ENCODE measurements around the gene ZNF579.

The ZNF579 gene, protein sequence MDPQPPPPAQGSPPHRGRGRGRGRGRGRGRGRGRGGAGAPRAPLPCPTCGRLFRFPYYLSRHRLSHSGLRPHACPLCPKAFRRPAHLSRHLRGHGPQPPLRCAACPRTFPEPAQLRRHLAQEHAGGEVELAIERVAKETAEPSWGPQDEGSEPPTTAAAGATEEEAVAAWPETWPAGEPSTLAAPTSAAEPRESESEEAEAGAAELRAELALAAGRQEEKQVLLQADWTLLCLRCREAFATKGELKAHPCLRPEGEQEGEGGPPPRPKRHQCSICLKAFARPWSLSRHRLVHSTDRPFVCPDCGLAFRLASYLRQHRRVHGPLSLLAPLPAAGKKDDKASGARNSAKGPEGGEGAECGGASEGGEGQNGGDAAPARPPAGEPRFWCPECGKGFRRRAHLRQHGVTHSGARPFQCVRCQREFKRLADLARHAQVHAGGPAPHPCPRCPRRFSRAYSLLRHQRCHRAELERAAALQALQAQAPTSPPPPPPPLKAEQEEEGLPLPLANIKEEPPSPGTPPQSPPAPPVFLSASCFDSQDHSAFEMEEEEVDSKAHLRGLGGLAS
- total RNA-seq, result 4.4 to 5.0 reads per million in 2 experiments

DNA sequence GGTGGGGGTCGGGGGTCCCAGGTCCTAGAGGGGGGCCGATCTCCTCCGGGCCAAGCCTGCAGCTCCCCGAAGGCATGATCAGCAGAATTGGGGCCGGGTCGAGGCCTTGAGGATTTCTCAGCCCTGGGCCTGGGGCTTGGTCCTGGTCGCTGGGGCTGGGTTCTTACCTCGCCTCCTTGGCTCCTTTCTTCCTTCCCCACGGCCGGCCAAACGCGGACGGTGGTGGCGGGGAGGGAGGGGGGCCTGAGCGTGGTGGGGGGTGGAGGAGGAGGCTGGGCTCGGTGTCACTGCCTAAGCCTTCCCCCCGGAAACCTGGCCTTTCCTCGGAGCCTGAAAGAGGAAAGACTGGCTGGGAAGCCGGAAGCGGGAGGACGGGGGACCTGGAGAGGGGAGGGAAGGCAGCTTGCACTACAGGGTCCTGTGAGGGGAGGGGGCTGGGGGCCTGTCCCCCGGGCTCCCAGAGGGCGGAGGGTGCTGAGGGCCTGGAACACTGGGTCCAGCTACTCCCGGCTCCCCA lies at the start of gene ZNF579:
Gene ZNF579 (minus strand): TSS at position 221 of the 517 bp plus-strand sequence. CDS start 1,209 bp downstream, outside the sequence.
- peak; percentile 58 for DNase-seq (ENCODE audit: low read depth)

DNA sequence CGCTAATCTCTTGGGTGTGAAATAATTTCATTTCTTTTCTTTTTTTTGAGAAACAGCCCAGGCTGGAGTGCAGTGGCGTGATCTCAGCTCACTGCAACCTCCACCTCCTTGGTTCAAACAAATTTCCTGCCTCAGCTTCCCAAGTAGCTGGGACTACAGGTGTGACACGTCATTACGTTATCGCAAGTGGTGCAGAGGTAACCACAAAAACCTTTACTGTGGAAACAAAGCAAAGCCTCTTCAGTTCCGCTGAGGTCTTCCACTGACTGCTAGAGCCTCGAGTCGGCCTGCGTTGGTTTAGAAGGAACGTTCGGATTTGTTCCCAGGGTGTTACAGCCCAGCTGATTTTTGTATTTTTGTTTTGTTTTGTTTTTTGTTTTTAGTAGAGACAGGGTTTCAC lies 45.7 kb upstream of the ZNF579 start:
- DNase-seq (ENCODE audit: low read depth), result peak; percentile 67

DNA sequence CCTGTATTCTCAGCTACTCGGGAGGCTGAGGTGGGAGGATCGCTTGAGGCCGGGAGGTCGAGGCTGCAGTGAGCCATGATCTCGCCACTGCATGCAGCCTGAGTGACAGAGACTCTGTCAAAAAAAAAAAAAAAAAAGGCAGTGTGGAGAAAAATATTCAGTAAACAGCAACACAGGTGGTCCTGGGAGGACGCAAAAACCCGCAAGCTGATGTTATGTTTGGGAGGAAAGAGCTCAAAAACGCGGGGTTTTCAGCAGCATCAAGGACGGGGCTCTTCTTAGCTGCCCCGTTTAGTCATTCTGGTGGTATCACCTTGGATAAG lies 44.3 kb upstream of the ZNF579 start:
- no peak for DNase-seq (ENCODE audit: low read depth)

DNA sequence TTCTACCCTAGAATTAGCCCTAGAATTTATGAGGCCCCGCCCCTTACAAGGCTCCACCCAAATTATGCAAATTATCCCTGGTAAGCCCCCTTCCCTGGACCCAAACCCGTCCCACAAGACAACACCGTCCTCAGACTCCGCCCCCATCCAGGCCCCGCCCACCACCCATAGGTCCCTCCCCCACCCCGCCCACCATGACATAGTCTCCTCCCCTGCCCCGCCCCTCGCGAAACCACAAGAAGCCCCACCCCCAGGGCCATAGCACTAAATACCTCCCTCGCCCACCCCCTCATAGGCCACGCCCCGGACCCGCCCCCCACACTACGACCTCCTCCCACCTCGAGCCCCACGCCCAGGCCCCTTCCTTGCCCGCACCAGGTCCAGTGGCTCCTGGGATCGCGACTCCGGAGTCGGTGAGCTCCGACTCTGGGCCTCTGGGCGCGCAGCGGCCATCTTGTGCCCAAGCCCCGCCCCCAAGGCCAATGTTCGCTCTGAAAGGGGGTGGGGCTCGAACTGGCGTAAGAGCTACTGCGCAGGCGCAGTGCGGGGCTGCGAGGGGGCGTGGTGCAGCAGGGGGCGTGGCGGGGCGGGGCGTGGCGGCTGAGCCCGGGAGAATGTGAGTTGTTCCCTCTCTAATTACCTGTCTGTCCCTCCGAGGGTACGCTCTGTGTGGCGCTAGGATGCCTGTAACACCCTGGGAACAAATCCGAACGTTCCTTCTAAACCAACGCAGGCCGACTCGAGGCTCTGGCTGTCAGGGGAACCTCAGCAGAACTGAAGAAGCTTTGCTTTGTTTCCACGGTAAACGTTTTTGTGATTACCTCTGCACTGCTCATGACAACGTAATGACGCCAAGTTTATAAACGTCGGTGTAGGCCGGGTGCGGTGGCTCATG lies 43.7 kb upstream of the ZNF579 start, which contains the start of gene ZNF784:
Gene ZNF784 (minus strand): TSS at position 458 of the 895 bp plus-strand sequence. CDS start 5 bp downstream, at position 453.
- peak; percentile 94 for DNase-seq (ENCODE audit: low read depth)

DNA sequence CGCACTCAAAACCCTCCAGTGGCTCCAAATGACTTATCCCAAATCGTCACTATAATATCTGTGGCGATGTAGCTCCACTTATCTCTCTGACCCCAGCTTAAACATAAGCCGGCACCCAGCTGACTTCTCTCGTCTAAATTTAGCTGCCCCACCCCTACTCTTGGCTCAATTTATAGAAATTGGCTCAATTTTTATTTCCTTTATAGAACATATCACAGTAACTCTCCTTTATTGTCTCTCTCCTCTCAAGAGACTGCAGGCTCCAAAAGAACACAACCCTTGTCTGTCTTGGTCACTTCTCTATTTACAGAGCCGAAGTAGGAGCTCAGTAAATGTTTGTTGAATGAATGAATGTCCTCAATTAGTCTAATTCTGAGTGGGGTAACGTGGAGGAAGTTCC lies 42.9 kb upstream of the ZNF579 start:
- no peak for DNase-seq (ENCODE audit: low read depth)

DNA sequence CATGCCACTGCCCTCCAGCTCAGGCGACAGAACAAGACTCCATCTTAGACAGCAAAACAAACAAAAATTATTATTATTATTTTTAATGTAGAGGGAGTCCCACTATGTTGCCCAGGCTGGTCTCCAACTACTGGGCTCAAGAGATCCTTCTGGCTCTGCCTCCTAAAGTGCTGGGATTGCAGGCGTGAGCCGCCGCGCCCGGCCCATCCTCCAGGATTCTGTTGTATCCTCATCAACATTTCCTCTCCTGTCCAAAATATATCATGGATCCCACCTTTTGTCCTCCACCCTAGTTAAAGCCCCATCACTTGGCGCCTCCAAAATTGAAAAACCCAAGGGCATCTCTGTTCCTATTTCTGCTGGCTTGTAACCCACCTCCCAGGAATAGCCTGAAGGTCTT lies 42.5 kb upstream of the ZNF579 start:
- DNase-seq (ENCODE audit: low read depth), result no peak

DNA sequence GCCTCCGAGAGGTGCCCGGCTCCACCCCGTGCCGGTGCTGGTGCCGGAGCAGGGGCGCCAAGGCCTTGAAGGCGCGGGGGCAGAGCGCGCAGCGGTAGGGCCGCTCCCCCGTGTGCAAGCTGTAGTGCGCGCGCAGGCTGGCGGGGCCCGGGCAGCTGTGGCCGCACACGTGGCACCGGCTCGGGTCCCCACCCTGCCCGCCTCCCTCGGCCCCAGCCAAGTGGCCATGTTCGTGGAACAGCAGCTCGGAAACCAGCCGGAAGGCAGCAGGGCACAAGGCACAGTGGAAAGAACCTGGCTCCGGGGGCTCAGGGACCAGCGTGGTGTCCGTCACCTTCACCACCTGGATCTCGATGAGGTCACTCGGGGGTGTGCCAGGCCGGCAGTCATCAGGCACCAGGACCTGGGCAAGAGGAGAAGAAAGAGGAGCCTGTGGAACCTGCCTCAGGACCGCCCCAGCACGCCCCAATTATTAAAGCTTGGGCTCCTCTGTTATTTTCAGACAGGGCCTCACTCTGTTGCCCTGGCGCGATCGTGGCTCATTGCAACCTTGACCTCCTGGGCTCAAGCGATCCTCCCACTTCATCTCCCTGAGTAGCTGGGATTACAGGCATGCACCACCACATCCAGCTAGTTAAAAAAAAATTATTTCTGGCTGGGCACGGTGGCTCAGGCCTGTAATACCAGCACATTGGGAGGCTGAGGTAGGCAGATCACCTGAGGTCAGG lies 41.8 kb upstream of the ZNF579 start:
- DNase-seq (ENCODE audit: low read depth), result no peak

DNA sequence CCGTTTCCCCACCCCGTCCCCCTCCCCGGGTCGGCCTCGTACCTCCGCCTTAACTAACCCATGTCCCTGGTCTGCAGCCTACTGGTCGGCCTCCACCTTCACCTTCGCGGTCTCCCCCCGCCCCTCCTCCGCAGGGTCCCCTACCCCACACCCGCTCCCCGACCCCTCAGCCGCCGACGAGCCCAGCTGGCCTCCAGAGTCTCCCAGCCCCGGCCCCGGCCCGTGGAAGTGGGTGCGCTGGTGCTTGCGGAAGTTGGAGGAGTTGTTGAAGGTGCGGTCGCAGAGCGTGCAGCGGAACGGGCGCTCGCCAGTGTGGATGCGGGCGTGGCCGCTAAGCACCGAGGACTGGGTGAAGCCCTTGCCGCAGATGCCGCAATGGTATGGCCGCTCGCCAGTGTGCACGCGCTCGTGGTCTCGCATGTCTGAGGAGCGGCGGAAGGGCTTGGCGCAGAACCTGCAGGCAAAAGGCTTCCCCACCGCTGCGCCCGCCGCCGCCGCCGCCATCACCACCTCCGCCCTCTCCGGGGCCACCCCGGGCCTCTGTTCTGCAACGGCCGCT lies 41.1 kb upstream of the ZNF579 start:
- DNase-seq (ENCODE audit: low read depth), result no peak

DNA sequence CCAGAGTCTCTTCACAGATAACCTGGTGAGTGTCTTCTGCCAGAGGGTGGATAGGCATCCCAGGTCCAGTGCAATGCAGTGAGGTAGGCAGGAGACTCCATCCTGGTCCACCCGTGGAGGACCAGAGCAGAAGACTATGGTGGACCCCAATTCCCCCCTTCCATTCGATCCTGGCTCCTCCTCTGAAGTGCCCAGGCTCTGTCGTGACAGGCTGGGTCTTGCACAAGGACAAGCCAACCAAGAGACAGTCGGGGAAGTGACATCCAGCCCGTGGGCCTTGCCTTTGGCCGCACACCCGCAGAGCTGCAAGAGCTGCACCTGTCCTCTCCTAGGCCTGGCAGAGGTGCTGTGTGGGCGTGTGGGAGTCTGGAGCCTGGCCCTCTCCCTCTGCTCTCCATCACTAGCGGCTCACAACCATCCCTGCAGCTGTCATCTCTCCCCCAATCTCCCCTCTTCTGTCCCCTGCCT lies 40.6 kb upstream of the ZNF579 start:
- no peak for DNase-seq (ENCODE audit: low read depth)

DNA sequence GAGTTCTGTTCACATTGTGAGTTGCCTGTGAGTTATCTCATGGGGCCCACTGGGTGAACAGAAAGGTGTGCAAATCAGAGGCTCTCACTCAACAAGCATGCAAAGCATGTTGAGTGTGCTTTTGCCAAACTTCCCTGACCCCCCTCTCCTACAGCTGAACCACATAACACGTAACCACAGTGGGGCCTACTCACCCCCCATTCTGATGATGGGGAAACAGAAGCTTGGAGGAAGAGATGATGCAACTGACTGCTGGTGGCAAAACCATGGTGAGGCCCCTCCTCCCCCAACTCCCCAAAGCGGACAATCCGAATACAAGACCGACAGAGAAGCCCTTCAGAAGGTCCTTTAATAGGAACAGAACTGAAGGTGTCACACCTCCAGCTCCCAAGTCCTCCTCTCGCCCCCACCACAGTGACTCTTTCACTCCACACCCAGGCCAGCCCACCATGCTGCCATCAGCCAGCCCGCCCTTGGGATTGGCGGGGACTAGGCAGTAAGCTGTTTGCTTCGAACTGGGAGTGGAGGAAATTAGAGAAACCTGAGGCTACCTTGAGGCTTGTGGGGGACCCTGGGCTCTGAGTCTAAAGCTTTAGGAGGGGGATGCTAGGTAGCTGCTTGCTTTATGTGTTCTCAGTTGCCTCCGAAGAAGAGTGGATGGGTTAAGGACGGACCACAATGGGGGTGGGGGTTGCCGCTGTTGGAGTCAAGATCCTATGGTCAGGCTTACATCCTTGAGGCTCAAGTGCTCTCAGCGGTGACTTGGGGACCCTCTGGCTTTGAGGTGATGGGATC lies 40.0 kb upstream of the ZNF579 start:
- no peak for DNase-seq (ENCODE audit: low read depth)

DNA sequence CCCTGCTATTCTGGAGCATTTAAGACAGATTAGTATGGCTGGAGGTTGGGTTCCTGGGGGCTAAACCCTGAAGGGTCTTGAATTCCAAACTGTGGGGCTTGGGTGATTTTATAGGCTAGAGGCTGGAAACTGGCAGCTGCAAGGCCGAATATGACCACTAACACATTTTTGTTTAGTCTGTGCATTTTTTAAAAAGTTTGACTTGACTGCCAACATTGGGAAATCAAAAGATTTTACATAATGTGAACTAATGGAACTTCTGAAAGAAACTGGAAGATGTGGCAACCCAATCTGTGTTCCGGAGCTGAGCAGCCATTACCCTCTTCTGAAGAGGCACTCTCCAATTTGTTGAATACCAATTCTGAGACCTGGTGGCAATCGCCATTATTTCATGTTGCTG lies 38.6 kb upstream of the ZNF579 start:
- DNase-seq (ENCODE audit: low read depth), result no peak

DNA sequence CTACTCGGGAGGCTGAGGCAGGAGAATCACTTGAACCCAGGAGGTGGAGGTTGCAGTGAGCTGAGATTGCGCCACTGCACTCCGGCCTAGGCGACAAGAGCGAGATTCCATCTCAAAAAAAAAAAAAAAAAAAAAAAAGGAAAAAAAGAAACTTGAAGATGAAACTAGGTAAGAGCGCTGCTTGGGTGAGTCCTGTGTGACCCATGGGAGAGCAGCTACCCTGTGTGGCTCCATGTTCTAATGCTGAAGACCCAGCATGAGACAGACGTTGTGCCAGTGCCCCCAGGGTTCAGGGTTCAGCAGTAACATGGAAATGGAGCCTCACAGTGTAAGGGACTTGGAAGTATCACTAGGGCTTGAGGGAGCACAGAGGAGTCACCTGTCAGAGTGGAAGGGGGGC lies 37.8 kb upstream of the ZNF579 start:
- no peak for DNase-seq (ENCODE audit: low read depth)

DNA sequence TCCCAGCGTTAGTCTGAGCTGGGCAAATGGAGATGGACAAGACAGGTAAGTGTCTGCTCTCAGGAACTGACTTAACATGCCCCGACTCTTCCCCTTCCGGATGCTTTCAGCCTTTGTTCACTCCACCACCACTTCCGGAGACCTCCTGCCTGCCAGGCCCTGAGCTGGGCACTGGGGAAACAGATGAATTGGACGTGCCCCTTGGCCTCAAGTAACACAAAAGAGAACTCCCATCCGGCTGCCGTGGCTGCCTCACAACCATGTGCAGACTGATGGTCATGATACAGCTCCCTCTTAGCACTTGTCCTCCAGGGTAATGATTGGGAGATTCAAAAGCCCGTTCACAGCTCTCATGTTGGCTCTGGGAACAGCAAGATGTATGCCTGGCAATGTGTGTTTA lies 36.8 kb upstream of the ZNF579 start:
- DNase-seq (ENCODE audit: low read depth), result no peak

DNA sequence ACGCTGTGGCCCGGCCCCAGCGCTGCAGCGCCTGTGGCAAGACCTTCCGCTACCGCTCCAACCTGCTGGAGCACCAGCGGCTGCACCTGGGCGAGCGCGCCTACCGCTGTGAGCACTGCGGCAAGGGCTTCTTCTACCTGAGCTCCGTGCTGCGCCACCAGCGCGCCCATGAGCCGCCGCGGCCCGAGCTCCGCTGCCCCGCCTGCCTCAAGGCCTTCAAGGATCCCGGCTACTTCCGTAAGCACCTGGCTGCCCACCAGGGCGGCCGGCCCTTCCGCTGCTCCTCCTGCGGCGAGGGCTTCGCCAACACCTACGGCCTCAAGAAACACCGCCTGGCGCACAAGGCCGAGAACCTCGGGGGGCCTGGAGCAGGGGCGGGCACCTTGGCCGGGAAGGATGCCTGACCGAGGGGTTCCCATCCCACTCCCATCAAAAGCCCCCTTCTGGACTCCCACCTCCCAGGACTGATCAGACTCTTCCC lies 35.8 kb upstream of the ZNF579 start:
- no peak for DNase-seq (ENCODE audit: low read depth)

DNA sequence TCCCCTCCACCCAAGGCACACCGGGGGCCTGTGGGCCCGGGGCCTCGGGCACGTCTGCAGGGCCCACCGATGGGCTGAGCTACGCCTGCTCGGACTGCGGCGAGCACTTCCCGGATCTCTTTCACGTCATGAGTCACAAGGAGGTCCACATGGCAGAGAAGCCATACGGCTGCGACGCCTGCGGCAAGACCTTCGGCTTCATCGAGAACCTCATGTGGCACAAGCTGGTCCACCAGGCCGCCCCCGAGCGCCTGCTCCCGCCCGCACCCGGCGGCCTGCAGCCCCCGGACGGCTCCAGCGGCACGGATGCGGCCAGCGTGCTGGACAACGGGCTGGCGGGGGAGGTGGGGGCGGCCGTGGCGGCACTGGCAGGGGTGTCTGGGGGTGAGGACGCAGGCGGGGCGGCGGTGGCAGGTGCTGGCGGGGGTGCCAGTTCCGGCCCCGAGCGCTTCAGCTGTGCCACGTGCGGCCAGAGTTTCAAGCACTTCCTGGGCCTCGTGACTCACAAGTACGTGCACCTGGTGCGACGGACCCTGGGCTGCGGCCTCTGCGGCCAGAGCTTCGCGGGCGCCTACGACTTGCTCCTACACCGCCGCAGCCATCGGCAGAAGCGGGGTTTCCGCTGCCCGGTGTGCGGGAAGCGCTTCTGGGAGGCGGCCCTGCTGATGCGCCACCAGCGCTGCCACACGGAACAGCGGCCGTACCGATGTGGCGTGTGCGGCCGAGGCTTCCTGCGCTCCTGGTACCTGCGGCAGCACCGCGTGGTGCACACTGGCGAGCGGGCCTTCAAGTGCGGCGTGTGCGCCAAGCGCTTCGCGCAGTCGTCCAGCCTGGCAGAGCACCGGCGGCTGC lies 35.1 kb upstream of the ZNF579 start:
- no peak for DNase-seq (ENCODE audit: low read depth)

DNA sequence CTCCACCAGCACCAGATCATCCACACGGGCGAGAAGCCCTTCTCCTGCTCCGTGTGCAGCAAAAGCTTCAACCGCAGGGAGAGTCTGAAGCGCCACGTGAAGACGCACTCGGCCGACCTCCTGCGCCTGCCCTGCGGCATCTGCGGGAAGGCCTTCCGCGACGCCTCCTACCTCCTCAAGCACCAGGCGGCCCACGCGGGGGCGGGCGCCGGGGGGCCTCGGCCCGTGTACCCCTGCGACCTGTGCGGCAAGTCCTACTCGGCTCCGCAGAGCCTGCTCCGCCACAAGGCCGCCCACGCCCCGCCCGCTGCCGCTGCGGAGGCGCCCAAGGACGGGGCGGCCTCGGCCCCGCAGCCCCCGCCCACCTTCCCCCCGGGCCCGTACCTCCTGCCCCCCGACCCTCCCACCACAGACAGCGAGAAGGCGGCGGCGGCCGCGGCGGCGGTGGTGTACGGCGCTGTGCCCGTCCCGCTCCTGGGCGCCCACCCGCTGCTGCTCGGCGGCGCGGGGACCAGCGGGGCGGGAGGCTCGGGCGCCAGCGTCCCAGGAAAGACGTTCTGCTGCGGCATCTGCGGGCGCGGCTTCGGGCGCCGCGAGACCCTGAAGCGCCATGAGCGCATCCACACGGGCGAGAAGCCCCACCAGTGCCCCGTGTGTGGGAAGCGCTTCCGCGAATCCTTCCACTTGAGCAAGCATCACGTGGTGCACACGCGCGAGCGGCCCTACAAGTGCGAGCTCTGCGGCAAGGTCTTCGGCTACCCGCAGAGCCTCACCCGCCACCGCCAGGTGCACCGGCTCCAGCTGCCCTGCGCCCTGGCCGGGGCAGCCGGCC lies 34.3 kb upstream of the ZNF579 start:
- no peak for DNase-seq (ENCODE audit: low read depth)

DNA sequence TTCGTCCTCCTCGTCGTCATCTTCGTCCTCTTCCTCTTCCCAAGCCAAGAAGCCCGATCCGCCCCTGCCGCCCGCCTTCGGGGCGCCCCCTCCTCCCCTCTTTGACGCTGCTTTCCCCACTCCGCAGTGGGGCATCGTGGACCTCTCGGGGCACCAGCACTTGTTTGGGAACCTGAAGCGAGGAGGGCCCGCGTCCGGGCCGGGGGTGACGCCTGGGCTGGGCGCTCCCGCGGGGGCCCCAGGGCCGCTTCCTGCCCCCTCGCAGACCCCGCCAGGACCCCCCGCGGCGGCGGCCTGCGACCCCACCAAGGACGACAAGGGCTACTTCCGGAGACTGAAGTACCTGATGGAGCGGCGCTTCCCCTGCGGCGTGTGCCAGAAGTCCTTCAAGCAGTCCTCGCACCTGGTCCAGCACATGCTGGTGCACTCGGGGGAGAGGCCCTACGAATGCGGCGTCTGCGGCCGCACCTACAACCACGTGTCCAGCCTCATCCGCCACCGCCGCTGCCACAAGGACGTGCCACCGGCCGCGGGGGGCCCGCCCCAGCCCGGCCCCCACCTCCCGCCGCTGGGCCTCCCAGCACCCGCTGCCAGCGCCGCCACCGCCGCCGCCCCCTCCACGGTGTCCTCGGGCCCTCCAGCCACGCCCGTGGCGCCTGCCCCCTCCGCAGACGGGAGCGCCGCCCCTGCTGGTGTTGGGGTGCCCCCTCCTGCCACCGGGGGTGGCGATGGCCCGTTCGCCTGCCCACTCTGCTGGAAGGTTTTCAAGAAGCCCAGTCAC lies 33.5 kb upstream of the ZNF579 start:
- DNase-seq (ENCODE audit: low read depth), result no peak

DNA sequence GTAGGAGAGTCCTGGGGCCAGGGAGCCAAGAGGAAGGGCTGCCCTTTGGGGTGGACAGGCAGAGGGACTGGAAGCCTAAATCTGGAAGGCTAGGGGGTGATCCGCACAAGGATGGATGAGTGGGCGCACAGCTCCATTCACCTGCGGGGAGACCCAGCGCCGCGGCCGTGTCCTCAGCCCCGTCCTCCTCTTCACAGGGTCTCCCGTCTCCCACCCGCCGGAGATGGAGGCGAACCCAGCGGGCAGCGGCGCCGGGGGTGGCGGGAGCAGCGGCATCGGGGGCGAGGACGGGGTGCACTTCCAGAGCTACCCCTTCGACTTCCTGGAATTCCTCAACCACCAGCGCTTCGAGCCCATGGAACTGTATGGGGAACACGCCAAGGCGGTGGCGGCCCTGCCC lies 32.7 kb upstream of the ZNF579 start:
- DNase-seq (ENCODE audit: low read depth), result no peak

Measured in T follicular helper cell (primary cell).